ENCODE results near the gene PITPNB. TPM values are rescaled to one million over a fixed set of nuclear protein-coding genes. Genes with fewer than 3 reads are reported as not detected.
A peak's percentile ranks its signal among the peaks of the same experiment; 100 is the strongest.

PITPNB gene
- total and polyA plus RNA-seq, 2 experiments from 2014 or later: 50.9 to 56.0 TPM

DNA sequence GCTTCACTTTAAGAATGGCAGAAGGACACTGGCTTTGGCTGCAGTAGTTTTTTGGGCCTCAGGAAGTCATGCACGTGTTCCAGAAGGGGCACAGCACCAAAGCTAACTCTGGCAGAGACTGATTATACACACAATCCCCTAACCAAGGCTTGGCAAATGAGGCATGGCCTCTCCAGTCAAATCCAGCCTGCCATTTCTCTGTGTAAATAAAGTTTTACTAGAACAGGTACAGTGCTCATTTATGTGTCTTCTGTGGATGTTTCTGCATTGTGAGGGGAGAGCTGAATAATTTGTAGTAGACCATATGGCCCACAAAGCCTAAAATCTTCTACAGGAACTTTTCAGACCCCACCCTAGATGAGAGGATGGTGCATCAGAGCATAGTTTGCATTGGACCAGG lies 71.1 kb downstream of the PITPNB start:
- peaks cover 12% of the 10 kb centered on the region for H3K36me3 ChIP-seq (ENCODE audit: insufficient read depth)
- no peak overlapping the region for H3K4me2 ChIP-seq
- no peaks in the 10 kb centered on the region for H3K79me2 ChIP-seq (replicated peaks; ENCODE audit: insufficient read depth)
- H3K4me1 ChIP-seq (ENCODE audit: insufficient read depth): peaks cover 33% of the 10 kb centered on the region
- ATAC-seq: no peak
- H3K9me2 ChIP-seq (ENCODE audit: insufficient read depth): no peaks in the 10 kb centered on the region
- TF ChIP-seq STAT1 (IDR thresholded peaks at IDR 0.05; ENCODE audit: unreplicated experiment) (no peak), ZNF331 (CRISPR knock-in tag; IDR thresholded peaks at IDR 0.05; ENCODE audit: low read depth) (no peak), NANOG (IDR thresholded peaks at IDR 0.05; ENCODE audit: borderline replicate concordance) (no peak), ZNF114 (CRISPR knock-in tag; IDR thresholded peaks at IDR 0.05) (no peak), POLR2AphosphoS5 (IDR thresholded peaks at IDR 0.05; ENCODE audit: low read depth) (no peak), CREB1 (CRISPR knock-in tag; IDR thresholded peaks at IDR 0.05; ENCODE audit: low read depth) (no peak), EZH2phosphoT487 (IDR thresholded peaks at IDR 0.05; ENCODE audit: unreplicated experiment) (no peak), JUNB (IDR thresholded peaks at IDR 0.05; ENCODE audit: unreplicated experiment) (no peak)
- TF ChIP-seq, protein P1, sequence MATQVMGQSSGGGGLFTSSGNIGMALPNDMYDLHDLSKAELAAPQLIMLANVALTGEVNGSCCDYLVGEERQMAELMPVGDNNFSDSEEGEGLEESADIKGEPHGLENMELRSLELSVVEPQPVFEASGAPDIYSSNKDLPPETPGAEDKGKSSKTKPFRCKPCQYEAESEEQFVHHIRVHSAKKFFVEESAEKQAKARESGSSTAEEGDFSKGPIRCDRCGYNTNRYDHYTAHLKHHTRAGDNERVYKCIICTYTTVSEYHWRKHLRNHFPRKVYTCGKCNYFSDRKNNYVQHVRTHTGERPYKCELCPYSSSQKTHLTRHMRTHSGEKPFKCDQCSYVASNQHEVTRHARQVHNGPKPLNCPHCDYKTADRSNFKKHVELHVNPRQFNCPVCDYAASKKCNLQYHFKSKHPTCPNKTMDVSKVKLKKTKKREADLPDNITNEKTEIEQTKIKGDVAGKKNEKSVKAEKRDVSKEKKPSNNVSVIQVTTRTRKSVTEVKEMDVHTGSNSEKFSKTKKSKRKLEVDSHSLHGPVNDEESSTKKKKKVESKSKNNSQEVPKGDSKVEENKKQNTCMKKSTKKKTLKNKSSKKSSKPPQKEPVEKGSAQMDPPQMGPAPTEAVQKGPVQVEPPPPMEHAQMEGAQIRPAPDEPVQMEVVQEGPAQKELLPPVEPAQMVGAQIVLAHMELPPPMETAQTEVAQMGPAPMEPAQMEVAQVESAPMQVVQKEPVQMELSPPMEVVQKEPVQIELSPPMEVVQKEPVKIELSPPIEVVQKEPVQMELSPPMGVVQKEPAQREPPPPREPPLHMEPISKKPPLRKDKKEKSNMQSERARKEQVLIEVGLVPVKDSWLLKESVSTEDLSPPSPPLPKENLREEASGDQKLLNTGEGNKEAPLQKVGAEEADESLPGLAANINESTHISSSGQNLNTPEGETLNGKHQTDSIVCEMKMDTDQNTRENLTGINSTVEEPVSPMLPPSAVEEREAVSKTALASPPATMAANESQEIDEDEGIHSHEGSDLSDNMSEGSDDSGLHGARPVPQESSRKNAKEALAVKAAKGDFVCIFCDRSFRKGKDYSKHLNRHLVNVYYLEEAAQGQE (IDR thresholded peaks at IDR 0.05; ENCODE audit: unreplicated experiment): no peak
- TF ChIP-seq, protein P2, sequence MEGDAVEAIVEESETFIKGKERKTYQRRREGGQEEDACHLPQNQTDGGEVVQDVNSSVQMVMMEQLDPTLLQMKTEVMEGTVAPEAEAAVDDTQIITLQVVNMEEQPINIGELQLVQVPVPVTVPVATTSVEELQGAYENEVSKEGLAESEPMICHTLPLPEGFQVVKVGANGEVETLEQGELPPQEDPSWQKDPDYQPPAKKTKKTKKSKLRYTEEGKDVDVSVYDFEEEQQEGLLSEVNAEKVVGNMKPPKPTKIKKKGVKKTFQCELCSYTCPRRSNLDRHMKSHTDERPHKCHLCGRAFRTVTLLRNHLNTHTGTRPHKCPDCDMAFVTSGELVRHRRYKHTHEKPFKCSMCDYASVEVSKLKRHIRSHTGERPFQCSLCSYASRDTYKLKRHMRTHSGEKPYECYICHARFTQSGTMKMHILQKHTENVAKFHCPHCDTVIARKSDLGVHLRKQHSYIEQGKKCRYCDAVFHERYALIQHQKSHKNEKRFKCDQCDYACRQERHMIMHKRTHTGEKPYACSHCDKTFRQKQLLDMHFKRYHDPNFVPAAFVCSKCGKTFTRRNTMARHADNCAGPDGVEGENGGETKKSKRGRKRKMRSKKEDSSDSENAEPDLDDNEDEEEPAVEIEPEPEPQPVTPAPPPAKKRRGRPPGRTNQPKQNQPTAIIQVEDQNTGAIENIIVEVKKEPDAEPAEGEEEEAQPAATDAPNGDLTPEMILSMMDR (conservative IDR thresholded peaks at IDR 0.05; ENCODE audit: low read depth in 2 of 2): no peak
- TF ChIP-seq, protein P3, sequence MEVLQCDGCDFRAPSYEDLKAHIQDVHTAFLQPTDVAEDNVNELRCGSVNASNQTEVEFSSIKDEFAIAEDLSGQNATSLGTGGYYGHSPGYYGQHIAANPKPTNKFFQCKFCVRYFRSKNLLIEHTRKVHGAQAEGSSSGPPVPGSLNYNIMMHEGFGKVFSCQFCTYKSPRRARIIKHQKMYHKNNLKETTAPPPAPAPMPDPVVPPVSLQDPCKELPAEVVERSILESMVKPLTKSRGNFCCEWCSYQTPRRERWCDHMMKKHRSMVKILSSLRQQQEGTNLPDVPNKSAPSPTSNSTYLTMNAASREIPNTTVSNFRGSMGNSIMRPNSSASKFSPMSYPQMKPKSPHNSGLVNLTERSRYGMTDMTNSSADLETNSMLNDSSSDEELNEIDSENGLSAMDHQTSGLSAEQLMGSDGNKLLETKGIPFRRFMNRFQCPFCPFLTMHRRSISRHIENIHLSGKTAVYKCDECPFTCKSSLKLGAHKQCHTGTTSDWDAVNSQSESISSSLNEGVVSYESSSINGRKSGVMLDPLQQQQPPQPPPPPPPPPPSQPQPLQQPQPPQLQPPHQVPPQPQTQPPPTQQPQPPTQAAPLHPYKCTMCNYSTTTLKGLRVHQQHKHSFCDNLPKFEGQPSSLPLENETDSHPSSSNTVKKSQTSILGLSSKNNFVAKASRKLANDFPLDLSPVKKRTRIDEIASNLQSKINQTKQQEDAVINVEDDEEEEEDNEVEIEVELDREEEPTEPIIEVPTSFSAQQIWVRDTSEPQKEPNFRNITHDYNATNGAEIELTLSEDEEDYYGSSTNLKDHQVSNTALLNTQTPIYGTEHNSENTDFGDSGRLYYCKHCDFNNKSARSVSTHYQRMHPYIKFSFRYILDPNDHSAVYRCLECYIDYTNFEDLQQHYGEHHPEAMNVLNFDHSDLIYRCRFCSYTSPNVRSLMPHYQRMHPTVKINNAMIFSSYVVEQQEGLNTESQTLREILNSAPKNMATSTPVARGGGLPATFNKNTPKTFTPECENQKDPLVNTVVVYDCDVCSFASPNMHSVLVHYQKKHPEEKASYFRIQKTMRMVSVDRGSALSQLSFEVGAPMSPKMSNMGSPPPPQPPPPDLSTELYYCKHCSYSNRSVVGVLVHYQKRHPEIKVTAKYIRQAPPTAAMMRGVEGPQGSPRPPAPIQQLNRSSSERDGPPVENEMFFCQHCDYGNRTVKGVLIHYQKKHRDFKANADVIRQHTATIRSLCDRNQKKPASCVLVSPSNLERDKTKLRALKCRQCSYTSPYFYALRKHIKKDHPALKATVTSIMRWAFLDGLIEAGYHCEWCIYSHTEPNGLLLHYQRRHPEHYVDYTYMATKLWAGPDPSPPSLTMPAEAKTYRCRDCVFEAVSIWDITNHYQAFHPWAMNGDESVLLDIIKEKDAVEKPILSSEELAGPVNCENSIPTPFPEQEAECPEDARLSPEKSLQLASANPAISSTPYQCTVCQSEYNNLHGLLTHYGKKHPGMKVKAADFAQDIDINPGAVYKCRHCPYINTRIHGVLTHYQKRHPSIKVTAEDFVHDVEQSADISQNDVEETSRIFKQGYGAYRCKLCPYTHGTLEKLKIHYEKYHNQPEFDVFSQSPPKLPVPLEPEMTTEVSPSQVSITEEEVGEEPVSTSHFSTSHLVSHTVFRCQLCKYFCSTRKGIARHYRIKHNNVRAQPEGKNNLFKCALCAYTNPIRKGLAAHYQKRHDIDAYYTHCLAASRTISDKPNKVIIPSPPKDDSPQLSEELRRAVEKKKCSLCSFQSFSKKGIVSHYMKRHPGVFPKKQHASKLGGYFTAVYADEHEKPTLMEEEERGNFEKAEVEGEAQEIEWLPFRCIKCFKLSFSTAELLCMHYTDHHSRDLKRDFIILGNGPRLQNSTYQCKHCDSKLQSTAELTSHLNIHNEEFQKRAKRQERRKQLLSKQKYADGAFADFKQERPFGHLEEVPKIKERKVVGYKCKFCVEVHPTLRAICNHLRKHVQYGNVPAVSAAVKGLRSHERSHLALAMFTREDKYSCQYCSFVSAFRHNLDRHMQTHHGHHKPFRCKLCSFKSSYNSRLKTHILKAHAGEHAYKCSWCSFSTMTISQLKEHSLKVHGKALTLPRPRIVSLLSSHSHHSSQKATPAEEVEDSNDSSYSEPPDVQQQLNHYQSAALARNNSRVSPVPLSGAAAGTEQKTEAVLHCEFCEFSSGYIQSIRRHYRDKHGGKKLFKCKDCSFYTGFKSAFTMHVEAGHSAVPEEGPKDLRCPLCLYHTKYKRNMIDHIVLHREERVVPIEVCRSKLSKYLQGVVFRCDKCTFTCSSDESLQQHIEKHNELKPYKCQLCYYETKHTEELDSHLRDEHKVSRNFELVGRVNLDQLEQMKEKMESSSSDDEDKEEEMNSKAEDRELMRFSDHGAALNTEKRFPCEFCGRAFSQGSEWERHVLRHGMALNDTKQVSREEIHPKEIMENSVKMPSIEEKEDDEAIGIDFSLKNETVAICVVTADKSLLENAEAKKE (CRISPR knock-in tag; IDR thresholded peaks at IDR 0.05): no peak
- H3K27ac Mint-ChIP-seq: peak overlapping the region; percentile 22; the same call in 1 of the 2 replicates
- DNase-seq (ENCODE audit: low spot score): no peak
- H3K4me3 ChIP-seq: no peak overlapping the region
- H2AFZ ChIP-seq: no peak overlapping the region
- no peaks in the 10 kb centered on the region for H3K9me3 Mint-ChIP-seq
- no peaks in the 10 kb centered on the region for H3K27me3 ChIP-seq (ENCODE audit: insufficient read depth)
- no peak overlapping the region for H3K4me3 Mint-ChIP-seq
- no peaks in the 10 kb centered on the region for H4K20me1 ChIP-seq (replicated peaks; ENCODE audit: insufficient read depth)
- H3K27ac ChIP-seq (ENCODE audit: low read depth): no peak overlapping the region
- H3K4me1 Mint-ChIP-seq: peaks cover 51% of the 10 kb centered on the region
- peaks cover 11% of the 10 kb centered on the region for H3F3A ChIP-seq (replicated peaks; ENCODE audit: low read depth)
- peaks cover 25% of the 10 kb centered on the region for H3K36me3 Mint-ChIP-seq (ENCODE audit: low read depth)
- H3K27me3 Mint-ChIP-seq (ENCODE audit: insufficient read depth, low read depth, poor library complexity): peaks cover 12% of the 10 kb centered on the region
